Measurements from ENCODE around the gene NFATC4.

GRCh38 chr14:24329736-24330135, 38.2 kb upstream of the NFATC4 start:
- TF ChIP-seq CTCF (IDR thresholded peaks at IDR 0.05) (no peak), POLR2A (IDR thresholded peaks at IDR 0.05) (no peak)

All from sigmoid colon (tissue), 3 donors.